HEK293 (cell line): Measurements from ENCODE around the gene TRIM27.

Source experiments
- GLIS2 ChIP-seq: fragments of 450-650 bp; formaldehyde crosslinking; IDR thresholded peaks from 2 replicates; pipeline ENCODE4 v1.5.1; 2016; ENCODE audit warnings: missing biosample characterization, missing genetic modification characterization
- KLF7 ChIP-seq: fragments of 450-650 bp; formaldehyde crosslinking; IDR thresholded peaks from 2 replicates; pipeline ENCODE4 v1.5.1; 2016; ENCODE audit warnings: missing biosample characterization, missing genetic modification characterization, borderline replicate concordance
- MEIS1 ChIP-seq: sonication (generic); formaldehyde crosslinking; IDR thresholded peaks from 2 replicates; pipeline ENCODE4 v1.8.1; 2022; ENCODE audit warnings: missing genetic modification reagents, mild to moderate bottlenecking, borderline replicate concordance
- MYNN ChIP-seq: fragments of 450-650 bp; formaldehyde crosslinking; IDR thresholded peaks from 2 replicates; pipeline ENCODE4 v1.5.1; 2016; ENCODE audit warnings: missing biosample characterization, missing genetic modification characterization, borderline replicate concordance
- PBX3 ChIP-seq: sonication (generic); formaldehyde crosslinking; IDR thresholded peaks from 2 replicates; pipeline ENCODE4 v1.8.1; 2022; ENCODE audit warnings: mild to moderate bottlenecking, moderate library complexity, missing genetic modification reagents
- TSHZ1 ChIP-seq: fragments of 450-650 bp; formaldehyde crosslinking; IDR thresholded peaks from 2 replicates; pipeline ENCODE4 v1.5.1; 2016; ENCODE audit warnings: missing biosample characterization, missing genetic modification characterization, borderline replicate concordance
- WT1 ChIP-seq: fragments of 450-650 bp; formaldehyde crosslinking; IDR thresholded peaks from 2 replicates; pipeline ENCODE4 v1.5.1; 2016; ENCODE audit warnings: missing biosample characterization, missing genetic modification characterization
- ZBTB11 ChIP-seq: fragments of 450-650 bp; formaldehyde crosslinking; conservative IDR thresholded peaks from 2 replicates; pipeline ENCODE4 v1.5.1; 2016; ENCODE audit warnings: low read depth, missing biosample characterization, missing genetic modification characterization
- ZFHX2 ChIP-seq: fragments of 450-650 bp; formaldehyde crosslinking; conservative IDR thresholded peaks from 2 replicates; pipeline ENCODE4 v1.5.1; 2016; ENCODE audit warnings: missing biosample characterization, missing genetic modification characterization
- ZNF175 ChIP-seq: fragments of 450-650 bp; formaldehyde crosslinking; IDR thresholded peaks from 2 replicates; pipeline ENCODE4 v1.5.1; 2016; ENCODE audit warnings: missing biosample characterization, missing genetic modification characterization
- ZNF202 ChIP-seq: fragments of 450-650 bp; formaldehyde crosslinking; IDR thresholded peaks from 2 replicates; pipeline ENCODE4 v1.5.1; 2016; ENCODE audit warnings: missing biosample characterization, missing genetic modification characterization, borderline replicate concordance
- ZNF221 ChIP-seq: fragments of 450-650 bp; formaldehyde crosslinking; IDR thresholded peaks from 2 replicates; pipeline ENCODE4 v1.5.1; 2017; ENCODE audit warnings: missing biosample characterization, missing genetic modification characterization, borderline replicate concordance
- ZNF23 ChIP-seq: fragments of 450-650 bp; formaldehyde crosslinking; IDR thresholded peaks from 2 replicates; pipeline ENCODE4 v1.5.1; 2016; ENCODE audit warnings: missing biosample characterization, missing genetic modification characterization, borderline replicate concordance
- ZNF239 ChIP-seq: fragments of 450-650 bp; formaldehyde crosslinking; IDR thresholded peaks from 2 replicates; pipeline ENCODE4 v1.5.1; 2016; ENCODE audit warnings: missing biosample characterization, missing genetic modification characterization
- ZNF26 ChIP-seq: fragments of 450-650 bp; formaldehyde crosslinking; IDR thresholded peaks from 2 replicates; pipeline ENCODE4 v1.5.1; 2016; ENCODE audit warnings: missing biosample characterization, missing genetic modification characterization
- ZNF280D ChIP-seq: fragments of 450-650 bp; formaldehyde crosslinking; IDR thresholded peaks from 2 replicates; pipeline ENCODE4 v1.5.1; 2016; ENCODE audit warnings: missing biosample characterization, missing genetic modification characterization
- ZNF324 ChIP-seq: fragments of 450-650 bp; formaldehyde crosslinking; IDR thresholded peaks from 2 replicates; pipeline ENCODE4 v1.5.1; 2016; ENCODE audit warnings: missing biosample characterization, missing genetic modification characterization
- ZNF362 ChIP-seq: fragments of 450-650 bp; formaldehyde crosslinking; IDR thresholded peaks from 2 replicates; pipeline ENCODE4 v1.5.1; 2016; ENCODE audit warnings: missing biosample characterization, missing genetic modification characterization
- ZNF555 ChIP-seq: fragments of 450-650 bp; formaldehyde crosslinking; conservative IDR thresholded peaks from 2 replicates; pipeline ENCODE4 v1.5.1; 2017; ENCODE audit warnings: missing biosample characterization, mild to moderate bottlenecking, missing genetic modification characterization, inconsistent platforms
- ZNF626 ChIP-seq: fragments of 450-650 bp; sonication (Bioruptor Pico); formaldehyde crosslinking; IDR thresholded peaks from 2 replicates; pipeline ENCODE4 v1.5.1; 2018; ENCODE audit warnings: missing biosample characterization, missing genetic modification characterization, inconsistent platforms
- ZNF639 ChIP-seq: fragments of 450-650 bp; formaldehyde crosslinking; IDR thresholded peaks from 2 replicates; pipeline ENCODE4 v1.5.1; 2016; ENCODE audit warnings: missing biosample characterization, missing genetic modification characterization
- ZSCAN16 ChIP-seq: fragments of 450-650 bp; formaldehyde crosslinking; IDR thresholded peaks from 2 replicates; pipeline ENCODE4 v1.5.1; 2016; ENCODE audit warnings: missing biosample characterization, missing genetic modification characterization

TRIM27 gene

GRCh38 chr6:28943557-28944411, 20.0 kb upstream of the TRIM27 start (continued):
- no peak for TF ChIP-seq ZNF626
- no peak for TF ChIP-seq ZNF555 (tag by site-specific recombination)
- no peak for TF ChIP-seq ZNF239 (tag by site-specific recombination)
- TF ChIP-seq ZNF362 (tag by site-specific recombination) = peak; percentile 96; the same call in 1 of the 2 replicates
- TF ChIP-seq TSHZ1 (tag by site-specific recombination) = peak; percentile 56; the same call in 1 of the 2 replicates
- TF ChIP-seq MYNN = no peak
- no peak for TF ChIP-seq ZNF23 (tag by site-specific recombination)
- TF ChIP-seq ZNF202 (tag by site-specific recombination) = no peak
- TF ChIP-seq ZNF221 = 0 out of 2 replicates have a peak, but pooled peaks have one; percentile 71
- TF ChIP-seq WT1 (tag by site-specific recombination) = no peak; the same call in 1 of the 2 replicates
- peak; percentile 59; the same call in 1 of the 2 replicates for TF ChIP-seq KLF7
- no peak for TF ChIP-seq MEIS1 (CRISPR knock-in tag)
- no peak; the same call in none of the 2 replicates for TF ChIP-seq ZSCAN16
- peak; percentile 89 for TF ChIP-seq ZFHX2
- no peak for TF ChIP-seq ZNF175 (tag by site-specific recombination)
- TF ChIP-seq ZNF324 (tag by site-specific recombination) = no peak; the same call in none of the 2 replicates
- no peak for TF ChIP-seq ZNF280D
- TF ChIP-seq ZBTB11 (tag by site-specific recombination) = 0 out of 2 replicates have a peak, but pooled peaks have one; percentile 30
- TF ChIP-seq ZNF26 (tag by site-specific recombination) = no peak
- TF ChIP-seq GLIS2 (tag by site-specific recombination) = peak; percentile 62; the same call in 1 of the 2 replicates
- no peak for TF ChIP-seq PBX3 (CRISPR knock-in tag)
- peak; percentile 65; the same call in 1 of the 2 replicates for TF ChIP-seq ZNF639 (tag by site-specific recombination)
